ENCODE data around the gene ANO2.

ANO2 gene

DNA sequence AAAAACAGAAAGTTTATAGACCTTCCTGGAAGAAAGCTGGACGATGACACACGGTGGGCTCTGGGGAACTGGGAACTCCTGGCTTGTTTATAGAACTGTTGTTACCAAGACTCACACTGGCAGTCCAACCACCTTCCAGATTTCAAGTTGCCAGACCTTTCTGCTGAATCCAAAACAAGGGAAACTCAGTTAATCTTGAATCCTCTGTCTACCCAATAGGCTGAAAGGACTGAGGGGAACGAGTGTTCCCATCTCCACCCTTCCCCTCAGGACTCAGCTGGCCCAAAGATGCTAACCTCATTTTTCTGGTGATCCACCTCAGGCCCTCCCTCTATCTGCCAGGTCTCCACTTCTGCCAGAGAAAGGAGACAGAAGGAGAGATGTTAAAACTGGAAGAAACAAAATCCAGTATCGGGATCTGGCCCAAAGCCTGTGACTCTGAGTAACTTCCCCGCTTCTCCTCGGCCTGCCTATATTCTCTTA is 231.4 kb downstream of the ANO2 start:
- no peak for ATAC-seq
- TF ChIP-seq ZNF565 (CRISPR knock-in tag; conservative IDR thresholded peaks at IDR 0.05; ENCODE audit: low read depth) (no peak), PPARA (CRISPR knock-in tag; IDR thresholded peaks at IDR 0.05; ENCODE audit: borderline replicate concordance) (no peak), ARNTL (CRISPR knock-in tag; IDR thresholded peaks at IDR 0.05; ENCODE audit: borderline replicate concordance, low read depth) (no peak), CSDC2 (CRISPR knock-in tag; IDR thresholded peaks at IDR 0.05) (no peak), ZFP30 (CRISPR knock-in tag; IDR thresholded peaks at IDR 0.05) (no peak), ZC3H10 (CRISPR knock-in tag; IDR thresholded peaks at IDR 0.05) (no peak), TCF4 (CRISPR knock-in tag; IDR thresholded peaks at IDR 0.05; ENCODE audit: borderline replicate concordance) (no peak)
- TF ChIP-seq, protein P1, sequence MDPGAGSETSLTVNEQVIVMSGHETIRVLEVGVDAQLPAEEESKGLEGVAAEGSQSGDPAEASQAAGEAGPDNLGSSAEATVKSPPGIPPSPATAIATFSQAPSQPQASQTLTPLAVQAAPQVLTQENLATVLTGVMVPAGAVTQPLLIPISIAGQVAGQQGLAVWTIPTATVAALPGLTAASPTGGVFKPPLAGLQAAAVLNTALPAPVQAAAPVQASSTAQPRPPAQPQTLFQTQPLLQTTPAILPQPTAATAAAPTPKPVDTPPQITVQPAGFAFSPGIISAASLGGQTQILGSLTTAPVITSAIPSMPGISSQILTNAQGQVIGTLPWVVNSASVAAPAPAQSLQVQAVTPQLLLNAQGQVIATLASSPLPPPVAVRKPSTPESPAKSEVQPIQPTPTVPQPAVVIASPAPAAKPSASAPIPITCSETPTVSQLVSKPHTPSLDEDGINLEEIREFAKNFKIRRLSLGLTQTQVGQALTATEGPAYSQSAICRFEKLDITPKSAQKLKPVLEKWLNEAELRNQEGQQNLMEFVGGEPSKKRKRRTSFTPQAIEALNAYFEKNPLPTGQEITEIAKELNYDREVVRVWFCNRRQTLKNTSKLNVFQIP (CRISPR knock-in tag; IDR thresholded peaks at IDR 0.05; ENCODE audit: borderline replicate concordance, low read depth): no peak
- TF ChIP-seq, protein P2, sequence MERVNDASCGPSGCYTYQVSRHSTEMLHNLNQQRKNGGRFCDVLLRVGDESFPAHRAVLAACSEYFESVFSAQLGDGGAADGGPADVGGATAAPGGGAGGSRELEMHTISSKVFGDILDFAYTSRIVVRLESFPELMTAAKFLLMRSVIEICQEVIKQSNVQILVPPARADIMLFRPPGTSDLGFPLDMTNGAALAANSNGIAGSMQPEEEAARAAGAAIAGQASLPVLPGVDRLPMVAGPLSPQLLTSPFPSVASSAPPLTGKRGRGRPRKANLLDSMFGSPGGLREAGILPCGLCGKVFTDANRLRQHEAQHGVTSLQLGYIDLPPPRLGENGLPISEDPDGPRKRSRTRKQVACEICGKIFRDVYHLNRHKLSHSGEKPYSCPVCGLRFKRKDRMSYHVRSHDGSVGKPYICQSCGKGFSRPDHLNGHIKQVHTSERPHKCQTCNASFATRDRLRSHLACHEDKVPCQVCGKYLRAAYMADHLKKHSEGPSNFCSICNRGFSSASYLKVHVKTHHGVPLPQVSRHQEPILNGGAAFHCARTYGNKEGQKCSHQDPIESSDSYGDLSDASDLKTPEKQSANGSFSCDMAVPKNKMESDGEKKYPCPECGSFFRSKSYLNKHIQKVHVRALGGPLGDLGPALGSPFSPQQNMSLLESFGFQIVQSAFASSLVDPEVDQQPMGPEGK (CRISPR knock-in tag; IDR thresholded peaks at IDR 0.05; ENCODE audit: borderline replicate concordance): no peak

- ATAC-seq: no peak
These were observed 234.7 kb downstream of the ANO2 start for GRCh38 chr12:5710260-5710878.

GRCh38 chr12:5708371-5708770 is 236.7 kb downstream of the ANO2 start:
- TF ChIP-seq ARNTL (CRISPR knock-in tag; IDR thresholded peaks at IDR 0.05; ENCODE audit: borderline replicate concordance, low read depth): no peak
- no peak for TF ChIP-seq RARB (CRISPR knock-in tag; IDR thresholded peaks at IDR 0.05)
- no peak for TF ChIP-seq BACH2 (CRISPR knock-in tag; IDR thresholded peaks at IDR 0.05; ENCODE audit: borderline replicate concordance)
- TF ChIP-seq TOX (CRISPR knock-in tag; IDR thresholded peaks at IDR 0.05; ENCODE audit: borderline replicate concordance): no peak
- TF ChIP-seq, protein P3, sequence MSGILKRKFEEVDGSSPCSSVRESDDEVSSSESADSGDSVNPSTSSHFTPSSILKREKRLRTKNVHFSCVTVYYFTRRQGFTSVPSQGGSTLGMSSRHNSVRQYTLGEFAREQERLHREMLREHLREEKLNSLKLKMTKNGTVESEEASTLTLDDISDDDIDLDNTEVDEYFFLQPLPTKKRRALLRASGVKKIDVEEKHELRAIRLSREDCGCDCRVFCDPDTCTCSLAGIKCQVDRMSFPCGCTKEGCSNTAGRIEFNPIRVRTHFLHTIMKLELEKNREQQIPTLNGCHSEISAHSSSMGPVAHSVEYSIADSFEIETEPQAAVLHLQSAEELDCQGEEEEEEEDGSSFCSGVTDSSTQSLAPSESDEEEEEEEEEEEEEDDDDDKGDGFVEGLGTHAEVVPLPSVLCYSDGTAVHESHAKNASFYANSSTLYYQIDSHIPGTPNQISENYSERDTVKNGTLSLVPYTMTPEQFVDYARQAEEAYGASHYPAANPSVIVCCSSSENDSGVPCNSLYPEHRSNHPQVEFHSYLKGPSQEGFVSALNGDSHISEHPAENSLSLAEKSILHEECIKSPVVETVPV (CRISPR knock-in tag; IDR thresholded peaks at IDR 0.05): no peak
- TF ChIP-seq ZFP30 (CRISPR knock-in tag; IDR thresholded peaks at IDR 0.05): no peak
- no peak for TF ChIP-seq ISL1 (CRISPR knock-in tag; IDR thresholded peaks at IDR 0.05)
- TF ChIP-seq, protein P4, sequence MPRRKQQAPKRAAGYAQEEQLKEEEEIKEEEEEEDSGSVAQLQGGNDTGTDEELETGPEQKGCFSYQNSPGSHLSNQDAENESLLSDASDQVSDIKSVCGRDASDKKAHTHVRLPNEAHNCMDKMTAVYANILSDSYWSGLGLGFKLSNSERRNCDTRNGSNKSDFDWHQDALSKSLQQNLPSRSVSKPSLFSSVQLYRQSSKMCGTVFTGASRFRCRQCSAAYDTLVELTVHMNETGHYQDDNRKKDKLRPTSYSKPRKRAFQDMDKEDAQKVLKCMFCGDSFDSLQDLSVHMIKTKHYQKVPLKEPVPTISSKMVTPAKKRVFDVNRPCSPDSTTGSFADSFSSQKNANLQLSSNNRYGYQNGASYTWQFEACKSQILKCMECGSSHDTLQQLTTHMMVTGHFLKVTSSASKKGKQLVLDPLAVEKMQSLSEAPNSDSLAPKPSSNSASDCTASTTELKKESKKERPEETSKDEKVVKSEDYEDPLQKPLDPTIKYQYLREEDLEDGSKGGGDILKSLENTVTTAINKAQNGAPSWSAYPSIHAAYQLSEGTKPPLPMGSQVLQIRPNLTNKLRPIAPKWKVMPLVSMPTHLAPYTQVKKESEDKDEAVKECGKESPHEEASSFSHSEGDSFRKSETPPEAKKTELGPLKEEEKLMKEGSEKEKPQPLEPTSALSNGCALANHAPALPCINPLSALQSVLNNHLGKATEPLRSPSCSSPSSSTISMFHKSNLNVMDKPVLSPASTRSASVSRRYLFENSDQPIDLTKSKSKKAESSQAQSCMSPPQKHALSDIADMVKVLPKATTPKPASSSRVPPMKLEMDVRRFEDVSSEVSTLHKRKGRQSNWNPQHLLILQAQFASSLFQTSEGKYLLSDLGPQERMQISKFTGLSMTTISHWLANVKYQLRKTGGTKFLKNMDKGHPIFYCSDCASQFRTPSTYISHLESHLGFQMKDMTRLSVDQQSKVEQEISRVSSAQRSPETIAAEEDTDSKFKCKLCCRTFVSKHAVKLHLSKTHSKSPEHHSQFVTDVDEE (CRISPR knock-in tag; IDR thresholded peaks at IDR 0.05): no peak
- TF ChIP-seq ESRRG (CRISPR knock-in tag; IDR thresholded peaks at IDR 0.05): no peak
- TF ChIP-seq, protein P5, sequence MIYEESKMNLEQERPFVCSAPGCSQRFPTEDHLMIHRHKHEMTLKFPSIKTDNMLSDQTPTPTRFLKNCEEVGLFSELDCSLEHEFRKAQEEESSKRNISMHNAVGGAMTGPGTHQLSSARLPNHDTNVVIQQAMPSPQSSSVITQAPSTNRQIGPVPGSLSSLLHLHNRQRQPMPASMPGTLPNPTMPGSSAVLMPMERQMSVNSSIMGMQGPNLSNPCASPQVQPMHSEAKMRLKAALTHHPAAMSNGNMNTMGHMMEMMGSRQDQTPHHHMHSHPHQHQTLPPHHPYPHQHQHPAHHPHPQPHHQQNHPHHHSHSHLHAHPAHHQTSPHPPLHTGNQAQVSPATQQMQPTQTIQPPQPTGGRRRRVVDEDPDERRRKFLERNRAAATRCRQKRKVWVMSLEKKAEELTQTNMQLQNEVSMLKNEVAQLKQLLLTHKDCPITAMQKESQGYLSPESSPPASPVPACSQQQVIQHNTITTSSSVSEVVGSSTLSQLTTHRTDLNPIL (CRISPR knock-in tag; IDR thresholded peaks at IDR 0.05; ENCODE audit: low read depth): no peak
- no peak for TF ChIP-seq ZNF8 (CRISPR knock-in tag; IDR thresholded peaks at IDR 0.05)
- no peak for TF ChIP-seq GLIS3 (CRISPR knock-in tag; IDR thresholded peaks at IDR 0.05)
- no peak for ATAC-seq

More at GRCh38 chr12:5710260-5710878, 234.7 kb downstream of the ANO2 start:
- no peak for TF ChIP-seq ARNTL (CRISPR knock-in tag; IDR thresholded peaks at IDR 0.05; ENCODE audit: borderline replicate concordance, low read depth)
- no peak for TF ChIP-seq ESRRG (CRISPR knock-in tag; IDR thresholded peaks at IDR 0.05)
- TF ChIP-seq ISL1 (CRISPR knock-in tag; IDR thresholded peaks at IDR 0.05): no peak
- no peak for TF ChIP-seq ZNF70 (CRISPR knock-in tag; IDR thresholded peaks at IDR 0.05)
- TF ChIP-seq, protein P3 (CRISPR knock-in tag; IDR thresholded peaks at IDR 0.05): no peak
- no peak for TF ChIP-seq TOX (CRISPR knock-in tag; IDR thresholded peaks at IDR 0.05; ENCODE audit: borderline replicate concordance)
- TF ChIP-seq ZC3H10 (CRISPR knock-in tag; IDR thresholded peaks at IDR 0.05): no peak

All from SK-N-SH treated with all-trans-retinoic acid at 6 μM for 48 hours (cell line).